Endothelial cell of umbilical vein (primary cell): Measurements from ENCODE around the gene FRK. TPM values are rescaled to one million over a fixed set of nuclear protein-coding genes. Genes with fewer than 3 reads are reported as not detected.

Source experiments
- BruUV-seq: library from RNA; stranded (reverse); fragments of 400-500 nt; replicated peaks from 2 replicates; lab custom pipeline; 2021; lab: Mats Ljungman, UMichigan
- CTCF ChIA-PET: fragments of 300-600, 350-600 bp; sonication (Branson Sonifier 250); formaldehyde crosslinking; loops from one replicate; lab custom pipeline; 2021; ENCODE audit warnings: antibody characterized with exemption, inconsistent platforms; lab: Charles Lee
- POLR2A ChIA-PET: fragments of 300-600, 350-600 bp; sonication (Branson Sonifier 250); formaldehyde crosslinking; loops from one replicate; lab custom pipeline; 2021; ENCODE audit warnings: antibody characterized with exemption, inconsistent platforms; lab: Charles Lee
- DNase-seq: peaks from one replicate; pipeline ENCODE4 v3.0.0-alpha.2; 2011; ENCODE audit warnings: low read depth, low spot score
- FAIRE-seq: peaks from 2 replicates; lab custom pipeline; 2011; peaks lifted over from hg19 to GRCh38; lab: Jason Lieb, UNC
- H2AFZ ChIP-seq: 2 replicates; pipeline ENCODE4 v1.6.0; 2012; ENCODE audit warnings: low read depth, low read length, control low read depth, inconsistent platforms
- H3K27ac ChIP-seq: 2 replicates; pipeline ENCODE4 v1.5.1; 2011; ENCODE audit warnings: low read depth, mild to moderate bottlenecking, control low read depth, low read length, moderate library complexity; ENCODE audit not compliant: insufficient read depth
- H3K27me3 ChIP-seq, 2 experiments: 2 replicates each; pipeline versions ENCODE4 v1.6.0 to v1.6.1; 2011; ENCODE audit warnings: low read length in 2 of 2, mixed read lengths in 1 of 2; ENCODE audit not compliant: control insufficient read depth in 2 of 2, insufficient read depth in 2 of 2
- H3K36me3 ChIP-seq, 2 experiments: 2 replicates in 1 of 2; 3 replicates in 1 of 2; pipeline ENCODE4 v1.5.1; 2011; ENCODE audit warnings: low read length in 2 of 2, mild to moderate bottlenecking in 1 of 2, moderate library complexity in 1 of 2; ENCODE audit not compliant: control insufficient read depth in 2 of 2, insufficient read depth in 2 of 2; ENCODE audit errors: extremely low read depth in 1 of 2
- H3K4me1 ChIP-seq: 3 replicates; pipeline ENCODE4 v1.5.1; 2011; ENCODE audit warnings: mild to moderate bottlenecking, low read length; ENCODE audit not compliant: control insufficient read depth, insufficient read depth; ENCODE audit errors: extremely low read depth
- H3K4me2 ChIP-seq: 2 replicates; pipeline ENCODE4 v1.6.1; 2011; ENCODE audit warnings: low read length, control low read depth, mixed read lengths; ENCODE audit not compliant: insufficient read depth
- H3K4me3 ChIP-seq, 3 experiments: fragments of 200-600 bp in 1 of 3; sonication (generic), shearing (Covaris generic) in 1 of 3; replicated peaks in 1 of 3; 2 replicates each; pipeline ENCODE4 v1.5.1; 2011 to 2016; ENCODE audit warnings: control low read depth in 3 of 3, low read length in 3 of 3, mild to moderate bottlenecking in 2 of 3, inconsistent platforms in 1 of 3, low read depth in 1 of 3, moderate library complexity in 1 of 3; ENCODE audit not compliant: insufficient read depth in 1 of 3
- H3K79me2 ChIP-seq: 2 replicates; pipeline ENCODE4 v1.6.0; 2012; ENCODE audit warnings: low read length, inconsistent platforms; ENCODE audit not compliant: control insufficient read depth, insufficient read depth
- H3K9ac ChIP-seq: replicated peaks from 2 replicates; pipeline ENCODE3; 2011; ENCODE audit warnings: low read length, control low read depth; ENCODE audit not compliant: insufficient read depth; ENCODE audit errors: extremely low read depth
- H3K9me1 ChIP-seq: replicated peaks from 3 replicates; pipeline ENCODE4 v1.6.0; 2011; ENCODE audit warnings: mild to moderate bottlenecking, low read length; ENCODE audit not compliant: control insufficient read depth, insufficient read depth; ENCODE audit errors: extremely low read depth
- H3K9me3 ChIP-seq: replicated peaks from 2 replicates; pipeline ENCODE4 v1.5.1; 2012; ENCODE audit warnings: low read length, inconsistent platforms; ENCODE audit not compliant: control insufficient read depth, insufficient read depth
- H4K20me1 ChIP-seq: replicated peaks from 2 replicates; pipeline ENCODE3; 2011; ENCODE audit warnings: mild to moderate bottlenecking, low read length; ENCODE audit not compliant: control insufficient read depth, insufficient read depth; ENCODE audit errors: extremely low read depth
- CTCF ChIP-seq, 2 donors: IDR thresholded peaks; 1 replicate in 1 of 2; 2 replicates in 1 of 2; pipeline ENCODE4 v1.5.1; 2011; ENCODE audit warnings: low read length in 2 of 2, mild to moderate bottlenecking in 2 of 2, moderate library complexity in 2 of 2, control low read depth in 1 of 2, inconsistent platforms in 1 of 2, low read depth in 1 of 2; ENCODE audit not compliant: insufficient read depth in 1 of 2; ENCODE audit errors: extremely low read depth in 1 of 2
- FOS ChIP-seq: IDR thresholded peaks from 2 replicates; pipeline ENCODE4 v1.6.1; 2011; ENCODE audit warnings: mild to moderate bottlenecking, low read length, moderate library complexity, borderline replicate concordance; ENCODE audit not compliant: insufficient read depth
- GATA2 ChIP-seq: IDR thresholded peaks from 2 replicates; pipeline ENCODE4 v1.7.0; 2011; ENCODE audit warnings: low read depth, mild to moderate bottlenecking, moderate library complexity, mixed read lengths, low read length; ENCODE audit not compliant: insufficient read length, insufficient read depth
- MAX ChIP-seq: IDR thresholded peaks from 2 replicates; pipeline ENCODE4 v1.6.1; 2011; ENCODE audit not compliant: insufficient read depth, insufficient read length
- MYC ChIP-seq: IDR thresholded peaks from one replicate; pipeline ENCODE4 v1.6.1; 2011; ENCODE audit warnings: mild to moderate bottlenecking, low read depth, low read length
- POLR2A ChIP-seq: IDR thresholded peaks from 2 replicates; pipeline ENCODE4 v1.6.1; 2012; ENCODE audit warnings: low read depth, mild to moderate bottlenecking, control low read depth, low read length
- POLR2AphosphoS5 ChIP-seq: IDR thresholded peaks from 2 replicates; pipeline ENCODE4 v1.6.1; 2012; ENCODE audit warnings: low read depth, mild to moderate bottlenecking, control low read depth, low read length, moderate library complexity; ENCODE audit not compliant: insufficient read depth
- dilution Hi-C: fragments of 300-500 bp; cut with MboI; formaldehyde crosslinking; loops from one replicate; pipeline ENCODE4 v1.15.0; 2019; ENCODE audit warnings: low sequenced_read_pairs; ENCODE audit not compliant: extremely low pct_ligation_motif_present
- intact Hi-C: fragments of 100-400 bp; cut with micrococcal nuclease; formaldehyde crosslinking; loops from one replicate; pipeline ENCODE4 v1.10.0; 2022
- polyA plus RNA-seq, 4 experiments: library from polyadenylated mRNA; depleted of rRNA in 3 of 4; stranded (reverse) in 3 of 4; unstranded in 1 of 4; fragments of >200 nt; gene quantifications; 2 replicates each; pipeline versions ENCODE4 v1.2.1 to v1.2.3, GENCODE V29; 2011 to 2012; ENCODE audit warnings: missing spikeins in 1 of 4
- total RNA-seq: library from RNA; stranded (reverse); gene quantifications from 2 replicates; pipeline ENCODE4 v1.2.3, GENCODE V29; 2021

The FRK gene
- total and polyA plus RNA-seq, 2 donors (not counting 3 experiments of a cell fraction or from before 2014, with no cell fraction given) = 0.01 TPM; not detected in 1

DNA sequence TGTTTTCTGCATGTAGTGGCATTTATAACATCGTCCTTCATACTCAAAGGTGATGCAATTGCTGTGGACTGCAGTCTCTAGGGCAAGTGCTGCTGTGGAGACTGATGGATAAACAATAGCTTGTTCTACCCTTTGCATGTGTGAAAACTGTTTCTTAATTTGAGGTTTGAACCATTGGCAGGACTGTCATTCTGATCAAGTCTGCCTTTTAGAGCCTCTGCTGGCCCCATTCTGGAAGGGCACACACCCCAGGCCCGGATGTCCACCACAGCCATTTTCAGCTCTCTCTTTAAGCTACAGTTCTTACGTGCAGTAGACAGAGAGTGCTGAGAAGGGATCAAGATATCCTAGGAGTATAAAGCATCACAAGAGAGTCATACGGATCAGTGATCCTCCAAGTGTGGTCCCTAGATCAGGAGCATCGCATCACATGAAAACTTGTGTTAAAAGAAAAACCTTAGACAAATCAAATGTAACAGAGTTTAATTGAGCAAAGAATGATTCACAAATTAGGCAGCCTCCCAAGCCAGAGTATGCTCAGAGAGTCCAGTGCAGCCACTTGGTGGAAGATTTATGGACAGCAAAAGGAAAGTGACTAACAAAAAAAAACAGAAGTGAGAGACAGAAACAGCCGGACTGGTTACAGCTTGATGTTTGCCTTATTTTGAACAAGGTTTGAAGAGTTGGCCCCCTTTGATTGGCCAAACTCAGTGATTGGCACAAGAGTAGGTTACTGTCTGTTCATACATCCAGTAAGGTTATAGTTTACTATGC, 52.0 kb downstream of the FRK start:
- Histone ChIP-seq H3K4me3 (no peak overlapping the region), H3K4me1 (peaks cover 11% of the 10 kb centered on the region), H3K9me3 (no peaks in the 10 kb centered on the region), H3K9ac (peak overlapping the region; percentile 39), H4K20me1 (no peaks in the 10 kb centered on the region), H3K4me2 (peak overlapping the region; percentile 33), H3K27ac (peak overlapping the region; percentile 58), H3K9me1 (no peaks in the 10 kb centered on the region), H3K79me2 (no peaks in the 10 kb centered on the region), H2AFZ (peak overlapping the region; percentile 73), H3K27me3 (no peaks in the 10 kb centered on the region), H3K36me3 (no peaks in the 10 kb centered on the region)
- ChIA-PET POLR2A (no interaction called here), CTCF (interaction anchor here (0.8 to 2.4 kb wide), 13 partner anchors 9 to 113 kb away, joined by 3 to 53 read pairs (median 4); partner anchors contain the start of genes FRK and NT5DC1)
- TF ChIP-seq POLR2A = no peak
- peak; percentile 25 for TF ChIP-seq POLR2AphosphoS5
- TF ChIP-seq MYC = no peak
- peak; percentile 55 for TF ChIP-seq FOS
- no peak for TF ChIP-seq GATA2
- TF ChIP-seq CTCF (IDR thresholded peaks at IDR 0.05; ENCODE audit: extremely low read depth in 1 of 2, insufficient read depth in 1 of 2, low read depth in 1 of 2, low read length in 2 of 2) = no peak
- no peak for TF ChIP-seq MAX
- FAIRE-seq (peak; percentile 83), DNase-seq (peak; percentile 89)
- intact Hi-C loops (no loop called here), dilution Hi-C loops (no loop called here)
- no TSS peak for BruUV-seq
